Daoy (cell line): ENCODE measurements around the gene GLYR1. TPM values are rescaled to one million over a fixed set of nuclear protein-coding genes. Genes with fewer than 3 reads are reported as not detected.
"Not testable (repeated sequence)": the region's sequence is repeated elsewhere in the genome, so short reads cannot be mapped to it uniquely, and the experiment has no call there.

ENCODE experiments used
- DNase-seq: peaks from one replicate; pipeline ENCODE4 v3.0.0-alpha.2; 2015; ENCODE audit warnings: low read depth
- total RNA-seq: library from RNA; depleted of rRNA; stranded (reverse); fragments of >200 nt; shearing (Covaris generic); gene quantifications from 2 replicates; pipeline ENCODE4 v1.2.3, GENCODE V29; 2014; rRNA removed

GLYR1 gene
- 23.7 and 25.7 TPM in 2 replicates for total RNA-seq

GRCh38 chr16:4846901-4847773 is at the start of gene GLYR1, which contains the start of gene UBN1:
GLYR1 (minus strand) TSS chr16:4847288; CDS start chr16:4847265, 23 bp downstream.
UBN1 (plus strand) TSS chr16:4847481; CDS start chr16:4852918, 5,437 bp downstream.
- peak; percentile 98 for DNase-seq

- DNase-seq = not testable (repeated sequence)
Measured at GRCh38 chr16:4896761-4897160, 49.7 kb upstream of the GLYR1 start.

- DNase-seq = no peak
Measured at GRCh38 chr16:4895366-4895765, 48.3 kb upstream of the GLYR1 start.

GRCh38 chr16:4894276-4895150 is 47.4 kb upstream of the GLYR1 start:
- DNase-seq = peak; percentile 14

- DNase-seq = no peak
Measured at GRCh38 chr16:4893103-4893862, 46.2 kb upstream of the GLYR1 start.

- peak; percentile 14 for DNase-seq
Measured at GRCh38 chr16:4892361-4893102, 45.4 kb upstream of the GLYR1 start.

DNA sequence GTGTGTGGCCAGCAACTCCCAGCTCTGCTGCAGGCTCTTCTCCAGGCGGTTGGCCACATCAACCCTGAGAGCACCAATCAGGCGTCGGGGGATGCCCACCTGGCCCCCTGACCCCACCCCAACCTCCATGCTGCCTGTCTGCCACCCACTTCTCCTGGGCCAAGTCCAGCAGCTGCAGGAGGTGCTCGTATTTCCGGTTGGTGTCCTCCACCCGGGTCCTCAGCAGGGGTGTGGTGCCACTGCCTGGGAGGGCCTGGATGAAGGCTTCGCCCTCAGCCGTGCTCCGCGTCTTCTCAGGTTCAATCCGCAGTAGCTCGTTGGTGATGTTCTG is 44.8 kb upstream of the GLYR1 start:
- DNase-seq = peak; percentile 18

GRCh38 chr16:4891097-4891885 is 44.2 kb upstream of the GLYR1 start:
- no peak for DNase-seq

DNA sequence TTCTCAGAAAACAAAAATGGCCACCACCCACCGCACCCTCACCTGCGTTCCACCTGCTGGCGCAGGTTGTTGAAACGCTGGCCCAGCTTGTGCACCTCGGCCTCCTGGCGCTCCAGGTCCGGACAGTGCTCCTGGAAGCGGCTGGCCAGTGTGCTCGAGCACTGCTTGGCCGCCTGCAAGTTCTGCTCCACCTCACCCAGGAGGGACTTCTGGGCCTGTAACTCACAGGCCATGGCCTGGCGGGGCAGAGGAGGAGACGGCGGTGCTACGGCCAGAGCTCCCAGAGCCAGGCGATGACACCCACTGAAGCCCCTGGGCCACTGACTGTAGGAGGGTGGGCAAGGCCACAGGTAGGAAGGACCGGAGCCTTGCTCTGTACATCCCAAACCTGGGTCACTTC is 43.6 kb upstream of the GLYR1 start:
- DNase-seq = no peak

DNA sequence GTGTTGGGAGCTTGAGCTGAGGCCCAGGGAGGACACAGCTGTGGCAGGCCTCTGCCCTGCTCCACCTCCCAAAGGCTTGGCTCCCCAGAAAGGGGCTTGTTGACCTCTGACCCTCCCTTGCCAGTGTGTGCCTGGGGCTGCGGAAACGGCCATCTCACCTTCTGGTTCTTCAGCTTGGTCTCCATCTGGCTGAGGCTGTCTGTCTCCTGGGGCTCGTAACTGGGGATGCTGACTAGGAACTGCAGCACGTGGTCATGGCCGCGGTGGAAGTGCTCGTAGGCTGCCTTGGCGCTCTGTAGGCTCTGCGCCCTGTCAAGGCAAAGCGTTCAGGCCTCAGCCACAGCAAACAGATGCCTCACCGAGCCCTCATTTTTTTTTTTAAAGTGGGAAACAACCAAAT is 42.9 kb upstream of the GLYR1 start:
- DNase-seq = no peak

- no peak for DNase-seq
Measured at GRCh38 chr16:4888428-4889135, 41.5 kb upstream of the GLYR1 start.

GRCh38 chr16:4886151-4886550 is 39.1 kb upstream of the GLYR1 start:
- DNase-seq = no peak

GRCh38 chr16:4884972-4885874 is 38.1 kb upstream of the GLYR1 start:
- DNase-seq = no peak

GRCh38 chr16:4884209-4884608 is 37.1 kb upstream of the GLYR1 start:
- DNase-seq = no peak

DNA sequence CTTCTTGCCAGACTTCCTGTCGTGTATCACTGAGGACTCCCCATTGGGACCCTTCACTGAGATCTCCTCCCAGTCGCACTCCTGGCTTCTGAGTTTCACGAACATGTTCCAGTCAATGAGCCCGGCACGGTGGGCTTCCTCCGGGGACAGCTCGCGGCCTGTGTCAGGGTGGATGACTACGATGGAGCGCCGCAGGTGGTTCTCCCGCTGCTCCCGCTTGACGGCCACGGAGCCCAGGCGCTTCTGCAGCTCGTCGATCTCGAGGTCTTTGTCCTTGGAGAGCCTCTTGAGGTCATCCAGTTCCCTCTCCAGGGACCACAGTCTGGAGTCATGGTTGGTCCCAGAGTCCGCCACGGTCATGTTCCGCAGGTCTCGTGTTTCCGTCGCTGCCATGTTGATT is 36.4 kb upstream of the GLYR1 start:
- DNase-seq = no peak

- peak; percentile 62 for DNase-seq
Measured at GRCh38 chr16:4882633-4883285, 35.7 kb upstream of the GLYR1 start.

DNA sequence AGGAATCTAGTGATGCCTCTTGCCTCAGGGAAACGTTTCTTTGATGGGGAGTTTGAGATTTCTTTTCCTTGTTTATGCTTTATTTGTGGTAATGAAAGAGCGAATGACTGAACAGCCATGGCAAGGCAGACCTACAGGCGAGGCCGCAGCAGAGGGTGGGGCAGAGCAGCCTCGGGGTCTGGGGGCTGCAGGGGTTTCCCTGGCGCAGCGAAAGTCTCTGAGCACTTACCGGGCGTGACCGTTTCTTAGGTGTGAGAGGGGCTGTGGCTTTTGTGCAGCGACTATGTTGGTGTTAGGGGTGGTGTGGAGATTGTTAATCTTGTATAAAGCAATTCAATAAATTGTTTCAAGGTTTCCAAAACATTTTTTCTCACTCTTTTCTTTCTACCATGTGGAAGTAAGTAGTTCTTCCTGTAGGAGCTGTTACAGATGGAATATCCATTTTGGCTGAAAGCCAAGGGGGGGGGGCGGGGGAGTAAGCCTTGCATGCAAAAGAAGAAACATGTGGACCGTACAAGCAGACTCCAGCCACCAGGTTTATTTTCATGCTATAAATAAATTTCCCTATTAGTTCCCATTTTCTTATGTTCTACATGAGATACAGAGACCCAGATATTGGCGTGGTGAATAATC is 35.0 kb upstream of the GLYR1 start:
- no peak for DNase-seq
